Activated naive CD4-positive, alpha-beta T cell treated with anti-CD3 and anti-CD28 coated beads, Interleukin-2, amount 50 U/mL, for 24 hours (primary cell): Measurements from ENCODE around the gene RBMS3.
"Not testable (repeated sequence)": the region's sequence is repeated elsewhere in the genome, so short reads cannot be mapped to it uniquely, and the experiment has no call there.

Experiments
- H3K27ac Mint-ChIP-seq: one replicate; pipeline ENCODE4 v1.8.0; 2021; ENCODE audit warnings: mild to moderate bottlenecking, mixed read lengths
- H3K27me3 Mint-ChIP-seq: one replicate; pipeline ENCODE4 v1.8.0; 2021; ENCODE audit warnings: mixed read lengths
- H3K36me3 Mint-ChIP-seq: one replicate; pipeline ENCODE4 v1.8.0; 2021; ENCODE audit warnings: mixed read lengths
- H3K4me1 Mint-ChIP-seq: one replicate; pipeline ENCODE4 v1.8.0; 2021; ENCODE audit warnings: mixed read lengths
- H3K4me3 Mint-ChIP-seq: one replicate; pipeline ENCODE4 v1.8.0; 2021; ENCODE audit warnings: mild to moderate bottlenecking, mixed read lengths
- H3K9me3 Mint-ChIP-seq: one replicate; pipeline ENCODE4 v1.8.0; 2021; ENCODE audit warnings: mixed read lengths

RBMS3 gene

DNA sequence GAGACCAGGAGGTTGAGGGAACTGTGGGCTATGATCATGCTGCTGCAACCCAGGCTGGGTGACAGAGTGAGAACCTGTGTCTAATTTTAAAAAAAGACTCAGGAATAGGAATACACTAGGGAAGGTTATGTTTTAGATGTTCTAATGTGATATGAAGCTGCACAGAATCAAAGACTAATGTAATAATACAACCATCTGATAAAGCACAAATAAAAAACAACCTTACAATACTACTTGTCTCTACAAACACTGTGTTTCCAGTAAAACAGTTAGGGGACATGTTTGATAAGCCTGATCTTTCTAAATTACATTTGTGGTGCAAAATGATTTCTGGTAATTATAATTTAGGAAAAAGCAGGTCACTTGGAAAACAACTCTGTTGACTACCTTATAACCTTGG lies 56.7 kb downstream of the RBMS3 start:
- Mint-ChIP-seq H3K4me3 (no peak overlapping the region), H3K4me1 (no peaks in the 10 kb centered on the region)

DNA sequence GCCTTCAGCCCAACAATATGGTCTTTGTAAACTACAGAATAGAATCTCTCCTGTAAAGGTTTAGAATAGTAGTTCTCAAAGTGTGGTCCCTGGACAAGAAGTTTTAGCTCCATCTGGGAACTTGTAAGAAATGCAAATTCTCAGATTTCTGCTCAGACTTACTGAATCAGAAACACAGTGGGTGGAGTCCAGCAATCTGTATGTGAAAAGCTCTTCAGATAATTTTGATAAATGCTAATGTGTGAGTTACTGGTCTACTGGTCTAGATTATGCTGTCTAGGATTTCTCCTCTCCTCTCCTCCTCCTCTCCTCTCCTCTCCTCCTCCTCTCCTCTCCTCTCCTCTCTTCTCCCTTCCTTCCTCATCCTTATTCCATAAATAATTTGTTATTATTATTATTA lies 57.5 kb downstream of the RBMS3 start:
- Mint-ChIP-seq H3K4me3 (no peak overlapping the region), H3K4me1 (no peaks in the 10 kb centered on the region), H3K27ac (no peak overlapping the region), H3K36me3 (no peaks in the 10 kb centered on the region), H3K9me3 (no peaks in the 10 kb centered on the region), H3K27me3 (peaks cover 1% of the 10 kb centered on the region)

More for the DNA sequence above, 56.7 kb downstream of the RBMS3 start:
- H3K27me3 Mint-ChIP-seq, result peaks cover 1% of the 10 kb centered on the region
- H3K9me3 Mint-ChIP-seq, result no peaks in the 10 kb centered on the region
- no peak overlapping the region for H3K27ac Mint-ChIP-seq
- H3K36me3 Mint-ChIP-seq, result no peaks in the 10 kb centered on the region

DNA sequence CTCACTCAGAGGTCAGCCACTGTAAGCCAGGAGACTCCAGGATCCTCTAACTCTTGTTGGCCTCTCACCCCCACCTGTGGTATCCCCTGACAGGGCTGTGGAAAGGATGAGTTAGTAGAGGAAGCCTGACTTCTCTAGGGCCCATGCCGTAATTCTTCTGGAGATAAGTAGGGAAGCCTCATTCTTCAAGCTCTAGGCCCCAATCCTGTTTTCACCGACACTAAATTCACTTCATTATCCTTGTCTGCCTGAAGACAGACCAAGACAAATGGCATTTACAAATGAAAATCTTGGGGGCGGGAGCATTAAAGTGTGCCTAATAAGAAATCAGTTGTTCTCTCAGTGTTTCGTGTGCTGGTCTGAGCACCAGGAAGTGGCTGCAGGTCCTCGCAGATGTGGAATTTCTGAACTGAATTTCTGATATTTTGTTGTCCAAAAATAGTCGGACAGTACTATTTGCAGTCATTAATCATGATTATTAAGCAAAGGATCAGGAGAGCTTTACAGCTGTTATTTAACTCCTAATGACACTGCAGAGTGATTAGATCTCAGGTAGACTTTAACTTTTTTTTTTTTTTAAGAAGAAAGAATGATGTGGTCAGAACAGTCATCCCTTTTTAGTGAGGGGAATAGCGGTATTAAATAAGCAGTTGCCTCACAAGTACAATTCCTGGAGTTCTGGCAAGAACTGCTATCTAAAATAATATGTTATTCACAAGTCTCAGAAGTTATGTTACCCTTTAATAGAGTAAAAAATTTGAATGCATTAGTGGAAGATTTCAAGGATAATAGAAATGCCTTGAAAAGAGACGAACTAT lies 58.4 kb downstream of the RBMS3 start:
- Mint-ChIP-seq H3K9me3 (no peaks in the 10 kb centered on the region), H3K27ac (no peak overlapping the region), H3K27me3 (no peaks in the 10 kb centered on the region), H3K4me3 (no peak overlapping the region), H3K4me1 (no peaks in the 10 kb centered on the region), H3K36me3 (no peaks in the 10 kb centered on the region)

DNA sequence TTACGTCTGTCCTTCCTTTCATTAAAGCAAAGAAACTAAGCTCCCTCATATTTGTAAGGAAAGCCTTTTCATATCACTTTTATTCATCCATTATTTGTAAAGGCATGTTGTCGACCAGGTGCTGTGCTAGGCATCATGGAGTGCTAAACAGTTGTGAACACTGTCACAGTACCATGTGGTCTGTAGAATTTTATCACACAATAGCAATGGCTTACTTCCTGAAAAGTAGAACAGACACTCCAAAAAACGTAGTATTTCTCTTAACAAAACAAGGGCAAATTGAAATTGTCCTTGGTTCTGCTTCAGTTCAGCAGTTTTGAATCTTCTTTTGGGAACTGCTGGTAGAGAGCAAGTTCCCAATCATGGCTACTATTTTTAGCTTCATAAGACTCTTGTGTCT lies 63.3 kb downstream of the RBMS3 start:
- Mint-ChIP-seq H3K36me3 (no peaks in the 10 kb centered on the region), H3K27ac (no peak overlapping the region), H3K4me3 (no peak overlapping the region), H3K4me1 (no peaks in the 10 kb centered on the region), H3K27me3 (no peaks in the 10 kb centered on the region), H3K9me3 (no peaks in the 10 kb centered on the region)

DNA sequence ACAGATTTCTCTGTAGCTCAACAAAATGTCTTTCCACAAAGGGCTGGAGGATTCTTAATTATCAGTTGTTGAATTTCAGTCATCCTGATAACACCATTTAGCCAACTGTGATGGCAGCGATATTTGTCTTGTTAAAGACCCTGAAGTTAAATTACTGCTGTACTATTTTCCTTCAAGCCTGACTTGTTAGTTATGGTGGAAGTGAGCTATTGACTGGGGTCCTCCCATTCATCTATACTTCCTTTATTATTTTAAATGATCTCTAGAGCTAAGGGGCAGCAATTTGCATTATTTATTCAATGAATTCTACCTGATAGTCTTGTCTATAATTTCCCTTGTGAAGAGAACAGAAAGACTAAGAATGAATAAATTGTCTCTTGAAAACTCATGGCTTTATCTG lies 64.1 kb downstream of the RBMS3 start:
- no peaks in the 10 kb centered on the region for H3K36me3 Mint-ChIP-seq
- H3K4me3 Mint-ChIP-seq, result no peak overlapping the region
- no peak overlapping the region for H3K27ac Mint-ChIP-seq
- no peaks in the 10 kb centered on the region for H3K9me3 Mint-ChIP-seq
- no peaks in the 10 kb centered on the region for H3K4me1 Mint-ChIP-seq
- H3K27me3 Mint-ChIP-seq, result no peaks in the 10 kb centered on the region

DNA sequence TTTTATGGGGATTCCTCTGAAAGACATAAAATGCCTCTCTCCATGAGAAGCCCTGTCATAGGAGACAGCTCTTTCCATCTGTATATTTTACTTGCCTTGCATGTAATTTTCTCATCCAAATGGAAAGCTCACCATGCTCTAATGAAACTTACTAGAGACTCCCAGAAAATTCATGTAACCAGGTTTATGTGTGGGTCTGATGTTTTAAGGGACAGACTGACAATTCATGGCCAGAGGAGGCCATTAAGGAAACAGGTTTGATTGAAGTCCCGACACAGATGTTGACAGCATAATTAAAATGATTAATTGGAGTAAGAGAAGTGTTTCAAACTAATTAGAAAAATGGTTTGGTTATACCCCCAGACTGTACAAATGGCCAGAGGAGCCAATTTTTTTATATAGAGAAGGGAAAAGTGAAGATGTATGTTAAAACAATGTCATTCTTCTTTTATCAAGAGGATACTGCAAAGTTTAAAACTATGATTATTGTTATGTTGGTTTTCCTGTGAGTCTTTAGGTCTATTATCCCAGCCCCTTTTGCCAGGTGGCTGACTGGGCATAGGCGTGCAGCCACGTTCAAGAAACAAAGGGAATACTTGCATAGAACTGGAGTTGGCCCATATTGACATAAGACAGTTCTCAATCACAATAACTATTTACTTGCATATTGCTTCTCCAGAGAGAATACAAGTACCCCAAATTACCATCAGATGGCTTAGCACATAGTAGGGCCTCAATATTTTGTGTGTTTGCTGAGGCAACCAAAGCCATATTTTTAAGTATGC lies 64.8 kb downstream of the RBMS3 start:
- H3K27me3 Mint-ChIP-seq, result no peaks in the 10 kb centered on the region
- H3K4me1 Mint-ChIP-seq, result no peaks in the 10 kb centered on the region
- no peak overlapping the region for H3K27ac Mint-ChIP-seq
- no peaks in the 10 kb centered on the region for H3K36me3 Mint-ChIP-seq
- H3K4me3 Mint-ChIP-seq, result no peak overlapping the region
- no peaks in the 10 kb centered on the region for H3K9me3 Mint-ChIP-seq

DNA sequence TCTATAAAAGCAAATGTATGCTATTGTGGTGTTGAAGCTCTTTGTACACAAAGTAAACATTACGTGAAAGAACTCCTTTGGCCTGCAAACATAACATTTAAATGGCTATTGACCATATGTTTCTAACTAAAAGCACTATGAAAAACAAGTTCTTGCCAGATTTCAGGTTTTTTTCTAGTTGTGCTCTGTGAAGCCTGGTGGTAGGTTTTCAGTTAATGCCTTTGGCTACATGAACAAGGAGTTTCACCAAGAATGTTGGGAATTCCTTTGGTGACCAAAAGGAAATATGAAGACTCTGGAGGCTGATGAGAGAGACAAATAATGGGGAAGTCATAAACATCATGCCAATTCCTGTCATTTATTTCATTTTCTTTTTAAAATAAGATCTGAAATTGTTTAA lies 66.0 kb downstream of the RBMS3 start:
- Mint-ChIP-seq H3K36me3 (no peaks in the 10 kb centered on the region), H3K4me3 (no peak overlapping the region), H3K27ac (no peak overlapping the region), H3K9me3 (no peaks in the 10 kb centered on the region), H3K4me1 (no peaks in the 10 kb centered on the region), H3K27me3 (no peaks in the 10 kb centered on the region)

DNA sequence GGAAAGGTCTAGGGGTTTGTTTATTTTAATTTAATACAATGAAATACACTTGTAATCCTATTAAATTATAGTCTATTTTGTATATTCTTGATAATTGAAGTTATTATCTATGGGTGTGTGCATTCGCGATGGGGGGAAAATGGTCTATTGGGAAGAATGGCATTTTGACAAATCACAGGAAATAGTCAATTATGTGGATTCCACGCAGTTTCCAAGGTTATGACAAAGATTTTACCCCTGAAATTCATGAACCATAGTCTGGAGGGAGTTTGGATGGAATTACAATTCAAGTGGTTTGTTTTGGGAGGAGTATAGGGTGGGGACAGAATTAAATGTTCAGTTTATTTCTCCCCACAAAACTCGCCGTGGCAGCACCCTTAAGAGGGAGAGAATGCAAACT lies 66.5 kb downstream of the RBMS3 start:
- no peaks in the 10 kb centered on the region for H3K4me1 Mint-ChIP-seq
- H3K36me3 Mint-ChIP-seq, result no peaks in the 10 kb centered on the region
- no peak overlapping the region for H3K27ac Mint-ChIP-seq
- H3K9me3 Mint-ChIP-seq, result no peaks in the 10 kb centered on the region
- H3K27me3 Mint-ChIP-seq, result no peaks in the 10 kb centered on the region
- no peak overlapping the region for H3K4me3 Mint-ChIP-seq

DNA sequence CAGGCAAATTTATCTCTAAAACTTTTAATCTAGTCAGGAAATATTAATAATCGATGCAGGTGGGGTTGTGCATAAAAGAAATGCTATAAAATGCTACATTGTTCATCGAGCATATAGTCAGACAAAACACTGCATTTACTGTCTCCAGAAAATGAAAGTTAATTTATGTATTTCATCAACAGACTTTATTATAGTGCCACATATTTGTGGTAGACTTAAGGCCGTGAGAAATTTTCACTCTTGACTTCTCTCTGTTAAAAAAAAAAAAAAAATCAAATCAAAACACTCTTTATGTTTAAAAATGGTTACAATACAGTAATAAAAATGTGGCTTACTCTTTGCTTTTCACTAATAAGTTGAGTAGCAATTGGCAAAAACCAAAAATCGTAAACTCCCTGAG lies 67.4 kb downstream of the RBMS3 start:
- no peaks in the 10 kb centered on the region for H3K27me3 Mint-ChIP-seq
- H3K9me3 Mint-ChIP-seq, result no peaks in the 10 kb centered on the region
- H3K4me3 Mint-ChIP-seq, result no peak overlapping the region
- no peaks in the 10 kb centered on the region for H3K4me1 Mint-ChIP-seq
- H3K27ac Mint-ChIP-seq, result no peak overlapping the region
- H3K36me3 Mint-ChIP-seq, result no peaks in the 10 kb centered on the region

DNA sequence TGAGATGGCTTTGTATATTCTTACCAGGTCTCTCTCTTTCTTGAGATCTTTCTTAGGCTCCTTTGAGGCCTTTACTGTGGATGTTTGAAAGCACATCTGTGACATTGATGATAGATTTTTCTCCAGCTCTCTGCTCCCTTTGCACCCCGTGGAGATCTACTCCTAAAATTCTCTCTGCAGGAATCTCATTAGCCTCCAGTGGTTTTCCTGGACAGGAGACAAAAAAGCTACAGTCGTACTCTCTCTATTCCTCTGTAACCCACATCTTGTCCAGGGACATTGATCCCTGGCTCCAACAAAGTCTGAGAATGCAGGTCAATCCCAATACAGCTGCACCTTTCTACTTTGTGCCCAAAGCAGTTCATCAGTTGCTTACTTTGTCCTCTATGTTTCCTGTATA lies 68.2 kb downstream of the RBMS3 start:
- no peaks in the 10 kb centered on the region for H3K9me3 Mint-ChIP-seq
- no peaks in the 10 kb centered on the region for H3K4me1 Mint-ChIP-seq
- no peaks in the 10 kb centered on the region for H3K27me3 Mint-ChIP-seq
- H3K27ac Mint-ChIP-seq, result no peak overlapping the region
- no peaks in the 10 kb centered on the region for H3K36me3 Mint-ChIP-seq
- H3K4me3 Mint-ChIP-seq, result no peak overlapping the region

DNA sequence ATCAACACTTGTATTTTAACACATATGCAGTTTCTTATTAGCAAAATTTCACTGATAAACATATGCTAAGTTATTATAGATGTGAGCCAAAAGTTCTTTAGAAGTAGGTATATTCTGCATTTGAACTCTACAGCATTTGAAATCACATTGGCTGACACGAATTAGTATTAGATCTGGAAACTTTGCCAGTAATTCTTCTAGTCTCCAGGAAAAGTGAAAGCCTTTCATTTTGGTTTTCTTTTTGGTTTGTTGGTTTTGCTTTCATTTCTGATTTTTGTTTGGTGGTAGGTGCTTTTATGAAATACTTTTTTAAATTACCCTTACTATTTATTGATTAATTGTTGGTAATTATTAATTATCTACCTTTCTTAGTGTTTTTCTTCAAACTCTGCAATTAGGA lies 72.9 kb downstream of the RBMS3 start:
- no peaks in the 10 kb centered on the region for H3K27me3 Mint-ChIP-seq
- H3K9me3 Mint-ChIP-seq, result no peaks in the 10 kb centered on the region
- no peaks in the 10 kb centered on the region for H3K36me3 Mint-ChIP-seq
- no peak overlapping the region for H3K27ac Mint-ChIP-seq
- no peaks in the 10 kb centered on the region for H3K4me1 Mint-ChIP-seq
- H3K4me3 Mint-ChIP-seq, result no peak overlapping the region

DNA sequence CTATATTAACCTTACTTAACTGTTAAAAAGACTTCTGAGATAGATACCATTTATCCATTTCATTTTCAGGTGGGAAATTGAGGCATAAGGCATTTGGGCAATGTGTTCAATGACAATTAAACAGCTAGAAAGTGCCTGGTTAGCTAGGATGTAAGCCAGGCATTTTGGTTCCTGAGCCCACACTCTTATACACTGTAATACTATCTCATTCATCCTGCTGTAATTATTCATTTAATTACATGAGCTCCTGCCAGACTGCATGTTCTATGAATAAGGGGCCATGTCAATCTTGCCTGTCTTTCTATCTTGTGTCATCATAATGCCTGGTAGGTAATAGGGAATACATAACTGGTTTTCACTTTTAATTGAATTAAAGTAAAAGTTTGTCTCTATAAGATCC lies 74.0 kb downstream of the RBMS3 start:
- no peaks in the 10 kb centered on the region for H3K36me3 Mint-ChIP-seq
- no peaks in the 10 kb centered on the region for H3K9me3 Mint-ChIP-seq
- no peaks in the 10 kb centered on the region for H3K27me3 Mint-ChIP-seq
- no peaks in the 10 kb centered on the region for H3K4me1 Mint-ChIP-seq
- H3K27ac Mint-ChIP-seq, result no peak overlapping the region
- no peak overlapping the region for H3K4me3 Mint-ChIP-seq

DNA sequence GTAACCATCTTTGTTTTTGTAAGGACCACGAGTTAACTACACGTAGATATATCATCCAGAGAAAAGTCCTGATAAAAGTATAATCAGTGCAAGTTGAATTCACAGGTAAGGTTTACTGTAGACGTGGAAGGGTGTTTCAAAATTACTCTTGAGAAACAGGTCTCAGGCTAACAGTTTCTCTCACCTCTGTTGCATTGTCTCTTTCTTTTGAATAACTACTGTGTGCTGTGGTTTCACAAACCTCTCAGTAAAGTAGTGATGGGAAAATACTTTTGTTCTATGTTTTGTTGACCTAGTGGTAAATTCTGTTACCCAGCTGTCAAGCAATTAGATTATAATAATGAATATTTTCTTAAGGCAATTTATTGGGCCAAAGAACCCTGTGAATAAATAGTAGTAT lies 75.2 kb downstream of the RBMS3 start:
- no peaks in the 10 kb centered on the region for H3K36me3 Mint-ChIP-seq
- no peaks in the 10 kb centered on the region for H3K9me3 Mint-ChIP-seq
- H3K4me1 Mint-ChIP-seq, result no peaks in the 10 kb centered on the region
- no peaks in the 10 kb centered on the region for H3K27me3 Mint-ChIP-seq
- H3K27ac Mint-ChIP-seq, result no peak overlapping the region
- no peak overlapping the region for H3K4me3 Mint-ChIP-seq

DNA sequence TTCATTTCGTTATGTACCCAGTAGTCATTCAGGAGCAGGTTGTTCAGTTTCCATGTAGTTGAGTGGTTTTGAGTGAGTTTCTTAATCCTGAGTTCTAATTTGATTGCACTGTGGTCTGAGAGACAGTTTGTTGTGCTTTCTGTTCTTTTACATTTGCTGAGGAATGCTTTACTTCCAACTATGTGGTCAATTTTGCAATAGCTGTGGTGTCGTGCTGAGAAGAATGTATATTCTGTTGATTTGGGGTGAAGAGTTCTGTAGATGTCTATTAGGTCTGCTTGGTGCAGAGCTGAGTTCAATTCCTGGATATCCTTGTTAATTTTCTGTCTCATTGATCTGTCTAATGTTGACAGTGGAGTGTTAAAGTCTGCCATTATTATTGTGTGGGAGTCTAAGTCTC lies 79.4 kb downstream of the RBMS3 start:
- not testable (repeated sequence) for H3K9me3 Mint-ChIP-seq, H3K4me1 Mint-ChIP-seq, H3K27me3 Mint-ChIP-seq, H3K4me3 Mint-ChIP-seq, H3K36me3 Mint-ChIP-seq, H3K27ac Mint-ChIP-seq

DNA sequence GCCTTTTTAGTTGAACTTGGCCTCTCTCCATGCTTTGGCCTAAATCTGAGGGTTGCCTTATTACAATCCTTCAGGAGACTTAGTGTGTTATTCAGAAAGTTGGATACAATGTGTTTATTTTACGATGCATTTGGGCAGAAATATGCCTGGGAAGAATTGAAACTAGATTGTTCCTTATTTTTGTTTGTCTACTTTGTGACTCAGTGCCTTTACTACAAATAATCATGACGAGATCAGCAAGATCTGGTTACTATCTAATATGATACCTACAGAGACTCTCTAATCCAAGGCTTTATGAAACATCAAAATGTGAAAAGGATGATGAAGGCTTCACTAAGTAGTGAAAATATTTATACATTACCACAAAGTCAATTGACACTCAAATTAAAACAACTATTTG lies 82.2 kb downstream of the RBMS3 start:
- H3K27ac Mint-ChIP-seq, result no peak overlapping the region
- no peaks in the 10 kb centered on the region for H3K4me1 Mint-ChIP-seq
- peaks cover 6% of the 10 kb centered on the region for H3K9me3 Mint-ChIP-seq
- no peaks in the 10 kb centered on the region for H3K36me3 Mint-ChIP-seq
- no peak overlapping the region for H3K4me3 Mint-ChIP-seq
- no peaks in the 10 kb centered on the region for H3K27me3 Mint-ChIP-seq

DNA sequence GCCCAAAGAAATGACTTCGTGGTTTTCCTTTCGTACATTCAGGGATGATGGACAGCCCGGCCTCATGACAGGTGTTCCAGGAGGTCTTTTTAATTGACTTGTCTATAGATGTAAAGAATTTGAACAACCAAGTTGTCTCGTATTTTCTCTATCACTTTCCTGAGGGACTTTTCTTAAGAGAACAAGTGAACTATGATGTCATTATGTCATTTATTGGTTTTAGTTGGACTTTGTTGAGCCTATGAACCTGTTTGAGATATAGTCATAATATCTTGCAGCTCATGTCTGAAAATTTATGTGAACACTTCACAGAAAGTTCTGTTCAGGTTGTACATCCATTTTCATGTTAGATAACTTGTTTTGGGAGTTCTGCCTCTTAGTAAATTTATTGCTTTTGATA lies 89.2 kb downstream of the RBMS3 start:
- H3K4me3 Mint-ChIP-seq, result no peak overlapping the region
- no peak overlapping the region for H3K27ac Mint-ChIP-seq
- no peaks in the 10 kb centered on the region for H3K9me3 Mint-ChIP-seq
- H3K36me3 Mint-ChIP-seq, result no peaks in the 10 kb centered on the region
- H3K4me1 Mint-ChIP-seq, result no peaks in the 10 kb centered on the region
- H3K27me3 Mint-ChIP-seq, result peaks cover 1% of the 10 kb centered on the region
